ENCODE measurements around the gene CHRNB2.
"Not testable (repeated sequence)": the region's sequence is repeated elsewhere in the genome, so short reads cannot be mapped to it uniquely, and the experiment has no call there.

Gene CHRNB2, protein sequence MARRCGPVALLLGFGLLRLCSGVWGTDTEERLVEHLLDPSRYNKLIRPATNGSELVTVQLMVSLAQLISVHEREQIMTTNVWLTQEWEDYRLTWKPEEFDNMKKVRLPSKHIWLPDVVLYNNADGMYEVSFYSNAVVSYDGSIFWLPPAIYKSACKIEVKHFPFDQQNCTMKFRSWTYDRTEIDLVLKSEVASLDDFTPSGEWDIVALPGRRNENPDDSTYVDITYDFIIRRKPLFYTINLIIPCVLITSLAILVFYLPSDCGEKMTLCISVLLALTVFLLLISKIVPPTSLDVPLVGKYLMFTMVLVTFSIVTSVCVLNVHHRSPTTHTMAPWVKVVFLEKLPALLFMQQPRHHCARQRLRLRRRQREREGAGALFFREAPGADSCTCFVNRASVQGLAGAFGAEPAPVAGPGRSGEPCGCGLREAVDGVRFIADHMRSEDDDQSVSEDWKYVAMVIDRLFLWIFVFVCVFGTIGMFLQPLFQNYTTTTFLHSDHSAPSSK

DNA sequence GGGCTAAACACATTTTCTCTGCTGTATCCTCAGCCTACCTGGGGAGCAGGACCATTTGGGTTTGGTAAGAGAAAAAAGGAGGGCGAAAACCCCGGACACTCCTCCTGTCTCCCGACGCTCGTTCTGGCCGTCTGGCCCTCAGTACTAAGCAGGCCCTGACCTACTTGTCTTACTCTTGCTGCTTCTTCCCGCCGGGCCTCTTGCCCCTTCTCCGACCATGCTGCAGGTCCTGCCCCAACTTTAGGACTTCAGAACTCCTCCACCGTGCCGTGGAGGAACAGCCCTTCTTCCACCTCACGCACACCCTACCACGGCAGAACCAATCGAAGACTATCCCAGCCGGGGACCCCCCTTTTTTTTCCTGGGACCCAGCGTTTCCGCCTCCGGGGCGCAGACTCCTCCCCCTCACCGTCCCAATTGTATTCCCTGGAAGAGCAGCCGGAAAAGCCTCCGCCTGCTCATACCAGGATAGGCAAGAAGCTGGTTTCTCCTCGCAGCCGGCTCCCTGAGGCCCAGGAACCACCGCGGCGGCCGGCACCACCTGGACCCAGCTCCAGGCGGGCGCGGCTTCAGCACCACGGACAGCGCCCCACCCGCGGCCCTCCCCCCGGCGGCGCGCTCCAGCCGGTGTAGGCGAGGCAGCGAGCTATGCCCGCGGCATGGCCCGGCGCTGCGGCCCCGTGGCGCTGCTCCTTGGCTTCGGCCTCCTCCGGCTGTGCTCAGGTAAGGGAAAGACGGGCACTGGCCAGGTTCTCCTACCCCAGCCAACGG, at the start of gene CHRNB2:
Gene CHRNB2, plus strand, starts transcription at position 393 of the 771 bp plus-strand sequence. Its CDS starts 267 bp downstream, at position 660.
- DNase-seq (ENCODE audit: low read depth), result peak; percentile 55

DNA sequence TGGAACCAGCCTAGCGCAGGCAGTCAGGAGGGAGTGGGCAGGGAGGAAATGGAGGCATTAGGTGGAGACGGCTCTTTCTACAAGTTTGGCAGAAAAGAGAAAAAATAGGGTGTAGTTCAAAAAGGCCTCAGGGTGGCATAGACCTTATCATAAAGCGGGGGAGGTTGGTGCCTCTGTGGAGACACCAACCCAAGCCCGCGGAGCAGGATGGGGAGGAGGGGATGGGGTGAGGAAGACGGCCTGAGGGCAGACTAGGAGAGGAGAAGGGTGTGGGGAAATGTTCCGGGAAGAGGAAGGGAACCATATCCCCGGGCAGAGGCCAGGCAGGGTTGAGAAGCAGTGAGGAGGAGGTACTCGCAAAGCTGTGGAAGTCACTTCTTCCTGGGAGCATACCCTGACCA, 48.0 kb upstream of the CHRNB2 start:
- DNase-seq (ENCODE audit: low read depth), result no peak

DNA sequence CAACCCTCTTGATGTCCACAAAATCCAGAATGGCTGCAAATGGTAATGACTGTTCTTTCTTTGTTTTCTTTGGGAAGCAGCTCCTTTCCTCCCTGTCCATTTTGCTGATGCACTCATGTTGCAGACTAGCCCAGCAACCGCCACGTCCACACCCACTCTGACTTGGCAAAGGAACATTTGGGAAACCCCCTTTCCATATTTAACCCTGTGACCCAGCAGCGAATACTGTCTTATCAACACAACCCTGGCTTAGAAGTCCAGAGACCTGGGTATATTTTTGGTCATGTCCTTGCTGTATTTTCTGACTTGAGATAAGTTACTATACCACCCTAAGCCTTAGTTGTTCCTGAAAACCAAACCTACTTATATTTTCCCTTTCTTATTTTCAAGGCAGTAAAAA, 47.2 kb upstream of the CHRNB2 start:
- DNase-seq (ENCODE audit: low read depth), result no peak

DNA sequence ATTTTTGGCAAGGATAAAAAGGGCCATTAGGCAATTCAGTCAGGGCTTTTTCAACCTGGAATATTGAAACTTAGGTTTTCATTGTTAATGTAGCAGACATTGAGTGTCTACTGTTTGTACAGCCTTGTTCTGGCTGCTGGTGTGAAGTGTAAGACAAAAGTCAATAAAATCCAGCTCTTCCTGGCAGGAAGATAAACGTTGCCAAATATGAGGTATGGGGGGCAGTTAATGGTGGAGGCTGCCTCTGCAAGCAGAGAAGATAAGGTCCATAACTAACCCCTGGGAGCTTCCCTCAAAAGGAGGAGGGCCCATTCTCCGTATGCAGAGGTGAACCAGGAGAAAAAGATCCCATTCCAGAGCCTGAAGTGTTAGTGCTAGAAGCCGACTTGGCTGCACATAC, 45.9 kb upstream of the CHRNB2 start:
- DNase-seq (ENCODE audit: low read depth), result no peak

DNA sequence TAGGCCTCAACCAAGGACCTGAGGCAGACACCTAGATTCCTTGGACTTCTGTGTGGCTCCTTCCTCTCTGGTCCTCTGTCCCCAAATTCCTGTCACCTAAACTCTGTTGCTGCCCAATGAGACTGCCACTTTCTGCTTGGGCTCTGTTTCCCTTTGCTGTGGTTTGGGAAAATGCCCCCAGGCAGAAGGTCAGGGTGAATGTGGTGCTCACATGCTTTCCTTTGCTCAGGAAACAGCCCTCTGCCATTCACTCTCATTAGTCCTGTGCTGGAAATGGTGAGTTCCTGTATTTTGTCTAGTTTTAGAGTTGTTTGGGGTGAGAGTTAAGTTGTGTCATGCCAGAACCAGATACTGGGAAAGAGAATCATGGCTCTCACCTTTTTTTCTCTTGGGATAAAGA, 42.7 kb upstream of the CHRNB2 start:
- no peak for DNase-seq (ENCODE audit: low read depth)

DNA sequence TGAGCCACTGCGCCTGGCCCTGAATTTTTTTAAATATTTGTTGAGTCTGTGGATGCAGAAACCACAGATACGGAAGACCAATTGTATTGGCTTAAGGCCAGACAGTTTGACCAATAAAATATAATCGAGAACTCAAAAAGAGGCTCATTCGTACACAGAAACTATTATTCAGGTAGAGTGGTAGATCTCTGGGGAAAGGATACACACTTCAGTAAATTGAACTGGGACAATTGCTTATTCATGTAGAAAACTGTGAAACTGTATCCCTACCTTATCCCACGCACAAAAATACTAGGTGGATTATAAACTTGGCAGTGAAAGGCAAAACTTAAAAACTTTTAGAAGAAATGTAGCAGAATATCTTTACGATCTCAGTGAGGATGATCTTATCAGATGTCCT, 40.4 kb upstream of the CHRNB2 start:
- no peak for DNase-seq (ENCODE audit: low read depth)

DNA sequence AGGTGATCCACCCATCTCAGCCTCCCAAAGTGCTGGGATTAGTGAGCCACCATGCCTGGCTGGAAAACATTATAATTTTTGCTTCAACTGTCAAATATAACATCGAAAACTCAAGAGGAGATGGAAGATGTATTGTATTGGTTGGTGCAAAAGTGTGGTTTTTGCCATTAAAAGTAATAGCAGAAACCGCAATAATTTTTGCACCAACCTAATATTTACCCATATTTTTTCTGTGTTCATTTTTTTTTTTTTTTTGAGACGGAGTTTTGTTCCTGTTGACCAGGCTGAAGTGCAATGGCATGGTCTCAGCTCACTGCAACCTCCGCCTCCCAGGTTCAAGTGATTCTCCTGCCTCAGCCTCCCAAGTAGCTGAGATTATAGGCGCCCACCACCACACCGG, 38.3 kb upstream of the CHRNB2 start:
- DNase-seq (ENCODE audit: low read depth), result no peak

DNA sequence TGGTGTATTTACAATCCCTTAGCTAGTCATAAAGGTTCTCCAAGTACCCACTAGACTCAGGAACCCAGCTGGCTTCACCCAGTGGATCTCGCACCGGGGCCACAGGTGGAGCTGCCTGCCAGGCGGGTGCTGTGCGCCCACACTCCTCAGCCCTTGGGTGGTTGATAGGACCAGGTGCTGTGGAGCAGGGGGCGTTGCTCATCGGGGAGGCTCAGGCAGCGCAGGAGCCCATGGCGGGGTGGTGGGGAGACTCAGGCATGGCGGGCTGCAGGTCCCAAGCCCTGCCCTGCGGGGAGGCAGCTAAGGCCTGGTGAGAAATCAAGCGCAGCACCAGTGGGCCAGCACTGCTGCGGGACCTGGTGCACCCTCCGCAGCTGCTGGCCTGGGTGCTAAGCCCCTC, 35.6 kb upstream of the CHRNB2 start:
- not testable (repeated sequence) for DNase-seq (ENCODE audit: low read depth)

DNA sequence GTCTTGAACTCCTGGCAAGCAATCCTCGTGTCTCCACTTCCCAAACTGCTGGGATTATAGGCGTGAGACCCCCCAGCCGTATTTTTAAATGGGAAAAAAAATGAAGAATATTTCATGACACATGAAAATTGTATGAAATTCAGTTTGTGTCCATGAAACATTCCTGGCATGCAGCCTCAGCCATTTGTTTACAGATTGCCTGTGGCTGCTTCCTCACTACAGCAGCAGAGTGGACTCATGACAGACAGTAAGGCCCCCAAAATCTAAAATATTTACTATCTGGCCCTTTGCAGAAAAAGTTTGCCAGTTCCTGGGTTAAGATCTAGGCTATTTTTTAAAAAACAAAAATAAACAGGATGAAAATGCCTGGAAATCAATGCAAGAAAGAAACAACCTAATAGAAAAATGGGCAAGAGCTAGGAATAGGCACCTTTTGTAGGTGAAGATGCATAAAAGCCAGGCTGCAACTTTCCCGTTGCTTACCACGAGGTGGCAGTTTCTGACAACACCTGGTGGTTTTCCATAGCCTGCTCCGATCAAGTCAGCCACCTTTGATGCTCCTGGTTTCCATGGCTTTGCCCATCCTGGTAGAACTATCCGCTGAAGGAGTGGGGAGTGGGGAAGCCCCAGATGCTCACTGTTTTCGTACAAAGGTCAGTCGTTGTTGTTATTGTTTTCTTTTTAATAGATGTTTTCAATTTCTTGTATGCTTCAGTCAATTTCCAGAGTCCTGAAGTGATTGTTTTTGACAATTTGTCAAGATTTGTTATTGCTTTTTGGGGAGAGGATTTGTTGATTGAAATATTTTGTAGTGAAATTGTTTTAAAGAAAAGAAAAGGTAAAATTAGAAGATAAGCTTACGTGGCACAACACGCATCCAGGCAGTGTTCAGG, 33.4 kb upstream of the CHRNB2 start:
- DNase-seq (ENCODE audit: low read depth), result no peak

DNA sequence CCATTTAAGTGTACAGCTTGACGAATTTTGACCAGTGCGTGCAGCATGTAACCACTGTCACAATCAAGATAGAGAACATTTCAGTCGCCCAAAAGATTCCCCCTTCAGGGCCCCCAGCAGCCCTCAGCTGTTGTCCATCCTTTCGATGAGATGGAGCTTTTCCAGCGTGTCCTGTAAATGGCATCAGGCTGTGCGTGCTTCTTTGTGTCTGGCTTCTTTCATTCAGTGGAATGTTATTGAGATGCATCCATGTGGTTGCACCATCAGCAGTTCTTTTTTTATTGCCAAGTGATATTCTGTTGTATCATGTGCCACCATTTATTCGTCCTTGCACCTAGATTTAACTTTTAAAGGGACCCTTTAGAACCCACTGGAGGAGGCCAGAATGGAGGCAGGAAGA, 31.0 kb upstream of the CHRNB2 start:
- no peak for DNase-seq (ENCODE audit: low read depth)

DNA sequence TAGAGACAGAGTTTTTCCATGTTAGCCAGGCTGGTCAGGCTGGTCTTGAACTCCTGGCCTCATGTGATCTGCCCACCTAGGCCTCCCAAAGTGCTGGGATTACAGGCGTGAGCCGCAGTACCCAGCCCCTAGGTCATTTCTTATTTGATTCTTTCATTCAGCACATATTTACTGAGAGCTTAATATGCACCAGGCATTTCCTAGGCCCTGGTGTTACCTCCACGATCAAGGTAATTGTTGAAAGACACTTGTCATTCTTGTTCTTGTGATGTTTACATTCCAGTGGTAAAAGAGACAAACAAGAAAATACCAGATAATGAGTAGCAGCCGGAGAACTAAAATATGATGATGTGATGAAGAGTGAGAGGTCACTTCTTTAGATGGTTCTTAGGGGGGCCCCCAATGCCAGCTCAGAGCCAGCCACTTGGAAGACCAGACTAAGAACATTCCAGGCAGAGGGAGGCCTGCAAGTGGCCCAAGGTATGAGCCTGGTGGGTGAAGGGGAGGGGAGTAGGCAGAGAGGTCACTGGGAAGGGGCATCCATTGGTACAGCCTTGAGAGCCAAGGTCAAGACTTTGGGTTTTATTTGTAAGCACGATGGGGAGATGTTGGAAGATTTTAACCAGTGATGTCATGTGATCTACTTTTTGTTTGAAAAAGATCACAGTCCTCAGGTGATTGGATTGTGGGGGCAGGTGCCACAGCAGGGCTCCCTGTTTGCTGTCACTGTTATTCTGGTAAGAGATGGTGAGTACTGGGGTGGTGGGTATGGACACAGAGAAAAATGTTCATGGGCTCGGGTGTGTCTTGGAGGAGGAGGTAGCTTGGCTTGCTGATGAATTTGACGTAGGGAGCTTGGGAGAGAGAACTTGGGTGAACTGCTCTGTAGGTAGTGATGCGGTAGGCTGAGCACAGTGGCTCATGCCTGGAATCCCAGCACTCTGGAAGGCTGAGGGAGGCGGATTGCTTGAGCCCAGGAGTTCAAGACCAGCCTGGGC, 27.8 kb upstream of the CHRNB2 start:
- DNase-seq (ENCODE audit: low read depth), result no peak

DNA sequence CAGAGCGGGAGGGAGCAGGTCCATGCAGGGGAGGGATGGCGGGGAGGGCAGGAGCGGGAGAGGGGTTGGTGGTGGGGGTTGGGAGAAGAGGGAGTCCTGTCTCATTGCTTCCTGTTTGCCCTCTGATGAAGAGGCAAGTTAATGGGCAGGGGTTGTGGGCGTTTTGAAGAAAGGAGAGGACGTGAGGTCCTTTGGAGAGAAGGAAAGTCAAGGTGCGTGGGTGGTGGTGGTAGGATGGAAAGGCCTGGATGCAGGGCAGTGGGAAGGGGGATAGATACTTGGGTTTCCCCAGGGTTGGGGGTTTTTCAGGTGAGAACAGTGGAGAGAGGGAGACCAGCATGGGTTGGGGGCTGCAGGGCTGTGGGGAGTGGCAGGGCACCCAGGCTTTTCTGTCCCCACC, 26.3 kb upstream of the CHRNB2 start:
- DNase-seq (ENCODE audit: low read depth), result no peak

DNA sequence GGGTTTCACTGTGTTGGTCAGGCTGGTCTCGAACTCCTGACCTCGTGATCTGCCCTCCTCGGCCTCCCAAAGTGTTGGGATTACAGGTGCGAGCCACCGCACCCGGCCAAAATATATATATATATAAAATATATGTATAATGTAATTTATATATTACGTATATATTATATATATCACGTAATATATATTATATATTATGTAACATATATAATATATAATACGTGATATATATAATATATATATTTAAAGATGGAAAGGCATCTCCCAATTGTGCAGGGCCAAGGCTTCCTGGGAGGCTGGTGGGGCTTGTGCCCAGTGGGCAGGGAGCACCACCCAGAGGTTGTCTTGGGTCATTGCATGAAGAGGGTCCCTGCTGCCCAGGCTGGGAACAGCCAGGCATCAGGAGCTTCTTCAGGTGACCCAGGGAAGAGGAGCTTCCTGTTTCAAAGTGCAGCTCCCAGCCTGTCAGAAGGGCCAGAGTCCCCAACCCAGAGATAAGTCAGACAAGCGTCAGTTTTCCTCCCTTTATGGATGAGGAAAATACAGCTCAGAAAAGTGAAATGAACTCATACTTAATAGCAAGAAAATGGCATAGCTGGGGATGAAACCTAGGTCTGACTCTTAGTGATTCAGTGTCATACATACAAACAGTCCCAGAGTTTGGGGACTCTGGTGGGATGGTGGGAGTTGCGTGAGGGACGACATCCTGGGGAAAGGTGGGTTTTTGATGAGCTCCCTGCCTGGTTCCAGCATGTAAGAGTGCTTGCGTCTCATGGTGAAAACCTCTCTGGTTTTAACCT, 21.1 kb upstream of the CHRNB2 start:
- peak; percentile 18 for DNase-seq (ENCODE audit: low read depth)

DNA sequence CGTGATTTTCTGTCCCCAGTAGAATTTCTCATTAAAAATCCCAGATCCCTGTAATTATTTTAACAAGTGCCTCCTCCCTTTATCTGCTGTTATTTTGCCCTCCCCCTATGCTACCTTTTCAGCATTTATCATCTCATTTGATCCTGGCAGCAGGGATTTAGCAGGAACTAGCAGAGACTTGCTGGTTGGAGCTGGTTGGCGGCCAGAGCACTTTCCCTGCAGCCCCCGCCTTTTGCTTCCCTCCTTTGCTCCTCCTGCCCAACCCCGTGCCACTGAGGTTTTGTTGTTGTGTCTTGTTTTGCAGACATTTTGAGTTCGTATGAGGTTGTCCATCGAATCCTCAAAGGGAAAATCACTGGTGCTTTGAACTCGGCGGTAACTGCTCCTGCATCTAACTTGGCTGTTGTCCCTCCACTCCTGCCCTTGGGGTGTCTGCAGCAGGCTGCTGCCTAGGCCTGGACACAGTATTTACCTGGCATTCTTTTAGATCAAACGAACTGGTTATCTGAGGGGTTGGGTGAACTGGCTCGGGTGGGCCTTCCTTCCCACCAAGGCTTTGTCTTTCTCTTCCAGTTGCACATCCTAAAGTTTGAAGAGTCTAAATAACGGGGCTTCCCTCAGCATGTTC, 20.4 kb upstream of the CHRNB2 start:
- DNase-seq (ENCODE audit: low read depth), result no peak

DNA sequence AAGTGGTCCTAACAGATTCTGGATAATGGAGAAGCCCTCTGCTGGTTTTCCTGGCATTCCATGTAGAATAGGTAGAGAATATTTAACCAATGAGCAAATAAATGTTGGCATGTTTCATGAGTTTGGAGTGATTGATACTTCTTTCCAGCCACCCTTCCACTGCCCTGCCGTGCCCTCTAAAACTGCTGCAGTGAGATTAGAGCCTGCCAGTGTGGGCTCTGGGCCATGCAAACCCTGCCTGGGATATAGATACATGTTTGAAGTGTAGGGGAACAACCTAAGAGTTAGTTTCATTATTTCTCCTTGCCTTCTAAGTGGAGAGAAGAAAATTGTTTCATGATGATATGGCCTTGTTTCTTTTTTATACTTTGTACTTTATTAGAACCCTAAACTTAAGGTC, 19.6 kb upstream of the CHRNB2 start:
- DNase-seq (ENCODE audit: low read depth), result no peak

DNA sequence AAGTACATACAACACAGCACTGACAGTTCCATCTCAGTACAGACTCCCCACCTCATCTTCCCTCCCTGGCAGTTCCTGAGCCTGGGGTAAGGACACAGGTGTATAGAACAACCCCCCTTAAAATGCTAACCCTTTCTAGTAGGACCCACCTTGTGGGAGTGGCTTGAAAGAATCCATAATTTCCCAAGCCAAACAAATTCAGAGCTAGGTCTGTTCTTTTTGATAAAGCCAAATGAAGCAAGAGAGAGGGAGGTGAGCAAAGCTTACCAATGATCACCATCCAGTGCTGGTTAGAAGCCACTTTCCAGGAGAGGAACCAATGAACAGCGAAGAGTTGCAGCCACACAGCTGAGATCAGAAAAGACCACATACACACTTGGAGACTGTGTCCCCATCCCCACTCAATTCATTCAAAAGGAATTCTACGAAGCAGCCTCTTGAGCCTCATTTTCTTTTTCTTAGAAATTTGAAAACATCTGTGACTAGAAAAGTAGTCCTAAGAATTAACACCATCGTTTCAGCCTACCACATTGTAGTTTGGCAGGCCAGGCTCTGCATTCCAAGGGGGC, 18.3 kb upstream of the CHRNB2 start:
- DNase-seq (ENCODE audit: low read depth), result no peak

DNA sequence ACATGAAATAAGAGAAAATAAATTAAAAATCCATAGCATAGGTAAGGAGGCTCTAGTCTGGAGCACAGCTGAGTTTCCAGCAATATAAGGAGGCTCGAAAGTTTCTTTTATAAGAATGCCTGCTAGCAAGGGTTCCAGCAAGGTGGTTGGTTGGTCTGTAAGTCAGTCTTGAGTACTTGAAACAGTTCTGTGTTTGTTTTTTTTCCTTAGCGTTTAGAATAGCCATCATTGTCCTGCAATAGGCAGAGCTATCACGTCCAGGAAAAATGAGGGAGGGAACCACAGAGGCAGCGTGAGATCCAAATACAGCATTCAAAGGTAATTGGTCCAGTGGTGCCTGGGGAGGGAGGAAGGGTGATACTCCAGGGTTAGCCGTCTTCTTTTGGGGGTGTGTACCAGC, 17.5 kb upstream of the CHRNB2 start:
- DNase-seq (ENCODE audit: low read depth), result no peak

DNA sequence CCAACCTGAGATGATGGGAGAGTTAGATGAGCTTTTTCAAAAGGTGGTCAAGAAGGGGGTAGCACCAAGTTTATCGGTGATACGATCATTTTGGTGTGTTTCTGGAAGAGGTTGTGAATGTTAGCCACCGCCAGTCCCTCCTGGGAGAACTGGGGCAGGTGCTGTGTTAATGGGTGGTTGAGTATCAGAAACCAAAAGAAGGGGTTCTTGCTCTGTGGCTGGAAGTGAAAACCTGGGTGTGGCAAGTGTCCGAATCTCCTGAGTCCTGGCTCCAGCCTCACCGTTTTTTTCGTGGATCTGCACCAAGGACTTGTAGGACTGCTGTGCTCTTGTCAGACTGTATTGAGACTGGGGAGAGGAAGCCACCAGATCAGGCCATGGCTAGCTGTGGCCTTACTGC, 16.9 kb upstream of the CHRNB2 start:
- DNase-seq (ENCODE audit: low read depth), result no peak

DNA sequence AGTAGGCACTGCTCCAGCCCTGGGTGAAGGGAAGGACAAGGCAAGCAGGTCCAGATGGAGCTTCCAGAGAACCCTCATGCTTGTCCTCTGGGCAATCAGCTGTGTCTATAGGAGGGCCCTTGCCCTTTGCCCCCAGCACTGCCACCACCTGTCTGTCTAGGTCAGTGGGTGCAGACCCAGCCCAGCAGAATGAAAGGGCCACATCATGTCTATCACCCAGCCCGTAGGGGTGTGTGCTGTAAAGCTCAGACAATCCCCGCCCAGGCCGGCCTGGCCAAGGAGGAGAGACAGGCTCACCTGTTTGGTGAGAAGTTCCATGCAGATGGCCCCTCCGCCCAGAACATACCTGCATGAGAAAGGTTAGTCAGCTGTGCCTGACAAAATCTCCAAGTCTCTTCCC, 16.1 kb upstream of the CHRNB2 start:
- DNase-seq (ENCODE audit: low read depth), result no peak

Measured in activated gamma-delta T cell treated with anti-CD3 and anti-CD28 coated beads, Interleukin-2, amount 50 U/mL, for 16 hours (primary cell).